Peyer's patch (tissue), 4 donors: Measurements from ENCODE around the gene PREP.

Experiments
- POLR2A ChIP-seq, 2 donors: fragments of 450-650 bp; IDR thresholded peaks; one replicate each; pipeline ENCODE4 v1.5.1; 2017; ENCODE audit warnings: antibody characterized with exemption in 2 of 2, mild to moderate bottlenecking in 2 of 2, moderate library complexity in 2 of 2
- TF ChIP-seq, protein P1 (sequence below), 6 experiments: fragments of 450-650 bp in 4 of 6; fragments of 200-600 bp in 2 of 6; sonication (generic) in 1 of 6; IDR thresholded peaks; one replicate each; pipeline ENCODE4 v1.5.1; 2017 to 2019; ENCODE audit warnings: antibody characterized with exemption in 6 of 6, mild to moderate bottlenecking in 3 of 6, moderate library complexity in 1 of 6

DNA sequence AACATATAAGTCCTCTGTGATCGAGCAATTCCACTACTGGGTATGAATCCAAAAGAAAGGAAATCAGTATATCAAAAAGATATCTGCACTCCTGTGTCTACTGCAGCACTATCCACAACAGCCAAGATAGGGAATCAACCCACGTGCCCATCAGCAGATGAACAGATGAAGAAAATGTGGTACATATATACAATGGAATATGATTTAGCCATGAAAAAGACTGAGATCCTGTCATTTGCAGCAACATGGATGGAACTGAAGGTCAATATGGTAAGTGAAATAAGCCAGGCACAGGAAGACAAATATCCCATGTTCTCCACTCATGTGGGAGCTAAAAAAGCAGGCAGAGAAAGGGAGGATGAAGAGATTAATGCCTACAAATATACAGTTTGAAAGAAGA, 127.3 kb downstream of the PREP start:
- no peak for TF ChIP-seq POLR2A (IDR thresholded peaks at IDR 0.05)
- TF ChIP-seq, protein P1, sequence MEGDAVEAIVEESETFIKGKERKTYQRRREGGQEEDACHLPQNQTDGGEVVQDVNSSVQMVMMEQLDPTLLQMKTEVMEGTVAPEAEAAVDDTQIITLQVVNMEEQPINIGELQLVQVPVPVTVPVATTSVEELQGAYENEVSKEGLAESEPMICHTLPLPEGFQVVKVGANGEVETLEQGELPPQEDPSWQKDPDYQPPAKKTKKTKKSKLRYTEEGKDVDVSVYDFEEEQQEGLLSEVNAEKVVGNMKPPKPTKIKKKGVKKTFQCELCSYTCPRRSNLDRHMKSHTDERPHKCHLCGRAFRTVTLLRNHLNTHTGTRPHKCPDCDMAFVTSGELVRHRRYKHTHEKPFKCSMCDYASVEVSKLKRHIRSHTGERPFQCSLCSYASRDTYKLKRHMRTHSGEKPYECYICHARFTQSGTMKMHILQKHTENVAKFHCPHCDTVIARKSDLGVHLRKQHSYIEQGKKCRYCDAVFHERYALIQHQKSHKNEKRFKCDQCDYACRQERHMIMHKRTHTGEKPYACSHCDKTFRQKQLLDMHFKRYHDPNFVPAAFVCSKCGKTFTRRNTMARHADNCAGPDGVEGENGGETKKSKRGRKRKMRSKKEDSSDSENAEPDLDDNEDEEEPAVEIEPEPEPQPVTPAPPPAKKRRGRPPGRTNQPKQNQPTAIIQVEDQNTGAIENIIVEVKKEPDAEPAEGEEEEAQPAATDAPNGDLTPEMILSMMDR (IDR thresholded peaks at IDR 0.05) = no peak
